ENCODE results near the gene ARHGAP27. TPM values are rescaled to one million over a fixed set of nuclear protein-coding genes. Genes with fewer than 3 reads are reported as not detected.

ARHGAP27 gene
- total and polyA plus RNA-seq, 8 donors = 3.1 to 22.4 (median 7.4) TPM

- intact Hi-C loops (cut with DNase I) = no loop called here
- Histone ChIP-seq H3K4me3 (no peak overlapping the region), H3K27me3 (no peaks in the 10 kb centered on the region), H3K9me3 (no peaks in the 10 kb centered on the region), H3K36me3 (no peaks in the 10 kb centered on the region), H3K4me1 (no peaks in the 10 kb centered on the region), H3K27ac (no peak overlapping the region)
- no peak for TF ChIP-seq CTCF (IDR thresholded peaks at IDR 0.05)
- FAIRE-seq = no peak
- 76 to 78% methylated on average over 3 of the region's 3 CpGs for WGBS, 2 donors
- ATAC-seq = no peak
- no peak for DNase-seq
Observed at GRCh38 chr17:45366049-45366448, 66.6 kb downstream of the ARHGAP27 start.

GRCh38 chr17:45364531-45365390 is 67.9 kb downstream of the ARHGAP27 start:
- Histone ChIP-seq H3K27ac (no peak overlapping the region), H3K27me3 (no peaks in the 10 kb centered on the region), H3K9me3 (no peaks in the 10 kb centered on the region), H3K4me3 (no peak overlapping the region), H3K36me3 (no peaks in the 10 kb centered on the region), H3K4me1 (no peaks in the 10 kb centered on the region)
- 75% methylated on average over 17 of the region's 17 CpGs for WGBS, 2 donors
- no peak for ATAC-seq
- no peak for TF ChIP-seq CTCF (IDR thresholded peaks at IDR 0.05)
- intact Hi-C loops (cut with DNase I) = no loop called here
- no peak for DNase-seq
- FAIRE-seq = no peak

GRCh38 chr17:45363498-45363897 is 69.2 kb downstream of the ARHGAP27 start:
- FAIRE-seq = no peak
- H3K9me3 ChIP-seq = no peaks in the 10 kb centered on the region
- no peaks in the 10 kb centered on the region for H3K4me1 ChIP-seq
- 71 to 77% methylated on average over 3 of the region's 3 CpGs for WGBS, 2 donors
- intact Hi-C loops (cut with DNase I) = no loop called here
- no peak overlapping the region for H3K4me3 ChIP-seq
- no peak overlapping the region for H3K27ac ChIP-seq
- ATAC-seq = no peak
- no peaks in the 10 kb centered on the region for H3K27me3 ChIP-seq
- DNase-seq = no peak
- no peak for TF ChIP-seq CTCF (IDR thresholded peaks at IDR 0.05)
- no peaks in the 10 kb centered on the region for H3K36me3 ChIP-seq

- WGBS, 2 donors = 71 to 78% methylated on average over 4 of the region's 4 CpGs
- no peak for ATAC-seq
- Histone ChIP-seq H3K36me3 (no peaks in the 10 kb centered on the region), H3K27ac (no peak overlapping the region), H3K4me3 (no peak overlapping the region), H3K4me1 (no peaks in the 10 kb centered on the region), H3K9me3 (no peaks in the 10 kb centered on the region), H3K27me3 (no peaks in the 10 kb centered on the region)
- no peak for FAIRE-seq
- intact Hi-C loops (cut with DNase I) = no loop called here
- peak in 1 of 6 donors; percentile 49 for DNase-seq
- TF ChIP-seq CTCF (IDR thresholded peaks at IDR 0.05) = no peak
Observed at GRCh38 chr17:45361976-45362375, 70.7 kb downstream of the ARHGAP27 start.

- intact Hi-C loops (cut with DNase I) = no loop called here
- 75 to 88% methylated on average over 3 of the region's 3 CpGs for WGBS, 2 donors
- no peaks in the 10 kb centered on the region for H3K4me1 ChIP-seq
- no peak overlapping the region for H3K4me3 ChIP-seq
- TF ChIP-seq CTCF (IDR thresholded peaks at IDR 0.05) = no peak
- no peaks in the 10 kb centered on the region for H3K9me3 ChIP-seq
- FAIRE-seq (no peak), DNase-seq (no peak), ATAC-seq (no peak)
- H3K27ac ChIP-seq = no peak overlapping the region
- no peaks in the 10 kb centered on the region for H3K27me3 ChIP-seq
- no peaks in the 10 kb centered on the region for H3K36me3 ChIP-seq
Observed at GRCh38 chr17:45361451-45361850, 71.2 kb downstream of the ARHGAP27 start.

Data from pancreas (tissue), 10 donors.